ENCODE data around the gene NKIRAS2. TPM values are rescaled to one million over a fixed set of nuclear protein-coding genes. Genes with fewer than 3 reads are reported as not detected.

The NKIRAS2 gene
- total and polyA plus RNA-seq, 4 donors: 16.4 to 20.7 (median 17.4) TPM

- TF ChIP-seq SP1 (IDR thresholded peaks at IDR 0.05) (no peak), RAD21 (IDR thresholded peaks at IDR 0.05) (no peak)
- H3K27me3 ChIP-seq (ENCODE audit: control insufficient read depth in 4 of 4, insufficient read depth in 4 of 4, low read length in 3 of 4): no peaks in the 10 kb centered on the region
- no peaks in the 10 kb centered on the region for H3K9me3 ChIP-seq (ENCODE audit: control insufficient read depth in 4 of 4, low read length in 3 of 4)
- H3K27ac ChIP-seq (ENCODE audit: low read depth in 1 of 2, low read length in 2 of 2): no peak overlapping the region
- H3K4me3 ChIP-seq (ENCODE audit: low read depth in 1 of 3, low read length in 3 of 3): no peak overlapping the region
- no peak overlapping the region for H3K9ac ChIP-seq (ENCODE audit: low read depth in 1 of 2, low read length in 2 of 2)
- peaks cover 11 to 62% (median 55%) of the 10 kb centered on the region in 4 donors for H3K36me3 ChIP-seq (ENCODE audit: control insufficient read depth in 4 of 4, insufficient read depth in 3 of 4, low read depth in 1 of 4, low read length in 3 of 4)
- DNase-seq (ENCODE audit: low spot score): no peak
- H3K4me1 ChIP-seq (ENCODE audit: control insufficient read depth in 4 of 4, insufficient read depth in 4 of 4, low read length in 3 of 4): peaks cover 4 to 28% (median 23%) of the 10 kb centered on the region in 4 donors
- WGBS: 86% methylated on average over 3 of the region's 3 CpGs
Measured at GRCh38 chr17:41992576-41992975, 27.3 kb upstream of the NKIRAS2 start.

GRCh38 chr17:41996855-41997164, 23.1 kb upstream of the NKIRAS2 start:
- no peaks in the 10 kb centered on the region for H3K9me3 ChIP-seq (ENCODE audit: control insufficient read depth in 4 of 4, low read length in 3 of 4)
- H3K4me1 ChIP-seq (ENCODE audit: control insufficient read depth in 4 of 4, insufficient read depth in 4 of 4, low read length in 3 of 4): no peaks in the 10 kb centered on the region
- H3K9ac ChIP-seq (ENCODE audit: low read depth in 1 of 2, low read length in 2 of 2): no peak overlapping the region
- peaks cover 10 to 54% (median 48%) of the 10 kb centered on the region in 4 donors for H3K36me3 ChIP-seq (ENCODE audit: control insufficient read depth in 4 of 4, insufficient read depth in 3 of 4, low read depth in 1 of 4, low read length in 3 of 4)
- 92% methylated on average over 2 of the region's 2 CpGs for WGBS
- no peak for TF ChIP-seq HNF4A (conservative IDR thresholded peaks at IDR 0.05)
- TF ChIP-seq SP1 (IDR thresholded peaks at IDR 0.05): no peak
- TF ChIP-seq ATF3 (IDR thresholded peaks at IDR 0.05): no peak
- TF ChIP-seq GABPA (IDR thresholded peaks at IDR 0.05 in 1 of 2, conservative IDR thresholded peaks at IDR 0.05 in 1 of 2): no peak
- TF ChIP-seq JUND (IDR thresholded peaks at IDR 0.05): no peak
- TF ChIP-seq HNF4G (IDR thresholded peaks at IDR 0.05): no peak
- TF ChIP-seq TAF1 (conservative IDR thresholded peaks at IDR 0.05): no peak
- no peak for TF ChIP-seq FOXA2 (IDR thresholded peaks at IDR 0.05)
- TF ChIP-seq RAD21 (IDR thresholded peaks at IDR 0.05): no peak
- TF ChIP-seq REST (IDR thresholded peaks at IDR 0.05): no peak
- TF ChIP-seq FOXA1 (IDR thresholded peaks at IDR 0.05): no peak
- no peak for TF ChIP-seq EGR1 (IDR thresholded peaks at IDR 0.05; ENCODE audit: low read depth in 2 of 2)
- TF ChIP-seq MAX (IDR thresholded peaks at IDR 0.05): no peak
- TF ChIP-seq CTCF (IDR thresholded peaks at IDR 0.05; ENCODE audit: low read depth, low read length, missing input control): no peak
- no peak for TF ChIP-seq YY1 (IDR thresholded peaks at IDR 0.05)
- no peak for TF ChIP-seq ZBTB33 (IDR thresholded peaks at IDR 0.05)
- no peak for TF ChIP-seq NR2F2 (IDR thresholded peaks at IDR 0.05)
- no peak for TF ChIP-seq RXRA (IDR thresholded peaks at IDR 0.05)
- no peak overlapping the region for H3K27ac ChIP-seq (ENCODE audit: low read depth in 1 of 2, low read length in 2 of 2)
- H3K4me3 ChIP-seq (ENCODE audit: low read depth in 1 of 3, low read length in 3 of 3): no peak overlapping the region
- no peak for DNase-seq (ENCODE audit: low spot score)
- no peaks in the 10 kb centered on the region for H3K27me3 ChIP-seq (ENCODE audit: control insufficient read depth in 4 of 4, insufficient read depth in 4 of 4, low read length in 3 of 4)
